Measurements from ENCODE around the gene IL17RD. TPM values are rescaled to one million over a fixed set of nuclear protein-coding genes. Genes with fewer than 3 reads are reported as not detected.

IL17RD gene
- total RNA-seq, 4 donors from 2014 or later, result 0.98 to 5.8 (median 3.4) TPM

- TF ChIP-seq, protein P1, sequence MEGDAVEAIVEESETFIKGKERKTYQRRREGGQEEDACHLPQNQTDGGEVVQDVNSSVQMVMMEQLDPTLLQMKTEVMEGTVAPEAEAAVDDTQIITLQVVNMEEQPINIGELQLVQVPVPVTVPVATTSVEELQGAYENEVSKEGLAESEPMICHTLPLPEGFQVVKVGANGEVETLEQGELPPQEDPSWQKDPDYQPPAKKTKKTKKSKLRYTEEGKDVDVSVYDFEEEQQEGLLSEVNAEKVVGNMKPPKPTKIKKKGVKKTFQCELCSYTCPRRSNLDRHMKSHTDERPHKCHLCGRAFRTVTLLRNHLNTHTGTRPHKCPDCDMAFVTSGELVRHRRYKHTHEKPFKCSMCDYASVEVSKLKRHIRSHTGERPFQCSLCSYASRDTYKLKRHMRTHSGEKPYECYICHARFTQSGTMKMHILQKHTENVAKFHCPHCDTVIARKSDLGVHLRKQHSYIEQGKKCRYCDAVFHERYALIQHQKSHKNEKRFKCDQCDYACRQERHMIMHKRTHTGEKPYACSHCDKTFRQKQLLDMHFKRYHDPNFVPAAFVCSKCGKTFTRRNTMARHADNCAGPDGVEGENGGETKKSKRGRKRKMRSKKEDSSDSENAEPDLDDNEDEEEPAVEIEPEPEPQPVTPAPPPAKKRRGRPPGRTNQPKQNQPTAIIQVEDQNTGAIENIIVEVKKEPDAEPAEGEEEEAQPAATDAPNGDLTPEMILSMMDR (IDR thresholded peaks at IDR 0.05; ENCODE audit: low read depth), result no peak
Observed at GRCh38 chr3:57082481-57082880, 82.7 kb downstream of the IL17RD start.

GRCh38 chr3:57081173-57081572 is 84.0 kb downstream of the IL17RD start:
- TF ChIP-seq, protein P1 (IDR thresholded peaks at IDR 0.05; ENCODE audit: low read depth), result no peak

- TF ChIP-seq, protein P1 (IDR thresholded peaks at IDR 0.05; ENCODE audit: low read depth), result no peak
Observed at GRCh38 chr3:57080171-57080570, 85.0 kb downstream of the IL17RD start.

DNA sequence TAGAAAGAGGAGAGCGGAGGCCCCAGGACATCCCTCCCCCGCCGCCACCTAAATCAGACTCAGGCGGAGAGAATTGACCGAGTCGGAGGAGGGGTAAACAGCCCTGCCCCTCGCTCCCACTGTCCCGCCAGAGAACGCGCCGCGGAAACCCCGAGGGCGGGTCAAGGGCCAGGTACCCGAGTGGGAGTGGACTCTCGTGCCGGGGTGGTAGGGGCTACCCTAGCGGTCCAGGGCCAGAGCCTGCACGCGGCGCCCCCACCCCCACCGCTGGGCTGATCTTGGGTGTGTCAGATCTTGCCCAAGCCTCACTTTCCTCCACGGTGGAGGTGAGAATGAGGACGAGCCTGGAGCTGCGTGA is 85.7 kb downstream of the IL17RD start:
- TF ChIP-seq, protein P1 (IDR thresholded peaks at IDR 0.05; ENCODE audit: low read depth), result no peak

DNA sequence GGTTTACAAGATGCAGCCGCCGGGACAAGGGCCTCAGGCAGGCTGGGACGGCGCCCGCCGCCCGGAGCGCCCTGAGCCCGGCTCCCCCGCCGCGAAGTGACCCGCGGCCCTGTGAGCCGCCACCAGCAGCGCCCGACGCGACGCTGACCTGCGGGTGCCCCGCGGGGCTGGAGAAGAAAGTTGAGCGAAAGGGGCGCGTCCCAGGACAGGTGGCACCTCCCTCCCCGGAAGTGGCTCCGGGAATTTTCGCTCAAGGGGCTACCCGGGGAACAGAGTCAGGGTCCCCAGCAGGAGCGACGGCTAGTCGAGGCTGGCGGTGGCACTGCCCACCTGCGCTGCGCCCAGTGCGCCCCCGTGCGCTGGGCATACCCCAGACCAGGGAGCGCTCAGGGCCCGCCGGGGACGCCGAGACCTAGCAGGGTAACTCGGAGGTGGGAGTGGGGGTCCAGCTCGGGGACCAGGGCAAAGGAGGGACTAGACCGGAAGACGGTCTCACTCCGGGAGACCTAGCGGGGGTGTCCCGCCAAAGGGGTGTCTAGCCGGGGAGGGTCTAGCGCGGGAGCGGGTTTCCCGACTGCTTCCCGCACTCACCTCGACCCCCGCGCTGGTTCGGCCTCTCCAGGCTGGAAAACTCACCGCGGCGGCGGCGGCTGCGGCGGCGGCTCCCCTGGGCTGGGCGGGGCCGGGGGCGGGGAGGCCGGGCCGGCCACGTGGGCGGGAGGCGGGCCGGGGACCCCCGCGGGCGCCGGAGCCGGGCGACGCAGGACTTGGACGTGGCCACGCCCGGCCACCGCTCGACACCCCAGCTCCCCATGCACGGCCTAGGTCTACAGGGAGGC is 86.3 kb downstream of the IL17RD start:
- TF ChIP-seq, protein P1 (IDR thresholded peaks at IDR 0.05; ENCODE audit: low read depth), result no peak

DNA sequence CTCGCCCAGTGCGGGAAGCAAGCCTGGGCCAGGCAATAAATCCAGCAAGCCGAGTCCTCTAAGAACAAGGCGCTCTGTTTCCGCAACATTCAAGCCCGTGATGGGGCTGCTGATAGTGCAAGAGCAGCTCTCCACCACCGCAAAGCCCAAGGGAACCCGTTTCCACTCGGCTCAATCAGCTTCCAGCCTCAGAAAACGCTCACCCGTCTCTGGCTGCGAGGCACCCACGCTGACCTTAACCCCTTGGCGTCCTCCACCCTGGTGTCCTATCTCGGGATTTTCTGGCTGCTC is 86.9 kb downstream of the IL17RD start:
- TF ChIP-seq, protein P1 (IDR thresholded peaks at IDR 0.05; ENCODE audit: low read depth), result no peak

GRCh38 chr3:57077630-57078343 is 87.4 kb downstream of the IL17RD start:
- TF ChIP-seq, protein P1 (IDR thresholded peaks at IDR 0.05; ENCODE audit: low read depth), result no peak

All from subcutaneous adipose tissue (tissue), 4 donors.